HEK293 (cell line): ENCODE data around the gene MGMT.

ENCODE experiments used
- CTCF ChIA-PET: fragments of 350-600 bp; formaldehyde crosslinking; extraction: SDS; loops from one replicate; lab custom pipeline; 2021; ENCODE audit warnings: antibody characterized with exemption; lab: Yijun Ruan, JAX
- POLR2A ChIA-PET: fragments of 300-600 bp; formaldehyde crosslinking; extraction: SDS; loops from one replicate; lab custom pipeline; 2020; ENCODE audit warnings: antibody characterized with exemption, inconsistent platforms; lab: Yijun Ruan, JAX
- H3K27ac ChIP-seq: fragments of 200-500 bp; sonication (Bioruptor generic); 2 replicates; pipeline ENCODE4 v1.5.1; 2014; ENCODE audit warnings: low read depth, low read length, control low read depth, inconsistent platforms; ENCODE audit errors: extremely low read depth
- H3K36me3 ChIP-seq, 2 experiments: fragments of 200-500 bp in 1 of 2; sonication (Bioruptor generic) in 1 of 2; 1 replicate in 1 of 2; 2 replicates in 1 of 2; pipeline ENCODE4 v1.5.1; 2014 to 2017; ENCODE audit warnings: inconsistent platforms in 2 of 2, low read length in 2 of 2; ENCODE audit not compliant: control insufficient read depth in 2 of 2, insufficient read depth in 1 of 2
- H3K4me1 ChIP-seq: fragments of 200-500 bp; sonication (Bioruptor generic); 2 replicates; pipeline ENCODE4 v1.5.1; 2014; ENCODE audit warnings: mild to moderate bottlenecking, low read length, inconsistent platforms; ENCODE audit not compliant: control insufficient read depth, insufficient read depth
- H3K4me3 ChIP-seq: 2 replicates; pipeline ENCODE4 v1.5.1; 2011; ENCODE audit warnings: low read depth, mild to moderate bottlenecking, control low read depth, low read length, moderate library complexity
- H3K9me3 ChIP-seq: fragments of 200-500 bp; sonication (Bioruptor generic); 2 replicates; pipeline ENCODE4 v1.5.1; 2014; ENCODE audit warnings: low read depth, low read length, inconsistent platforms; ENCODE audit not compliant: control insufficient read depth, insufficient read depth
- HOXA7 ChIP-seq: sonication (generic); formaldehyde crosslinking; IDR thresholded peaks from 2 replicates; pipeline ENCODE4 v1.8.1; 2022; ENCODE audit warnings: missing genetic modification reagents, borderline replicate concordance
- HOXC10 ChIP-seq: sonication (generic); formaldehyde crosslinking; IDR thresholded peaks from 2 replicates; pipeline ENCODE4 v1.8.1; 2023; ENCODE audit warnings: mild to moderate bottlenecking, missing genetic modification reagents
- KLF10 ChIP-seq: fragments of 450-650 bp; IDR thresholded peaks from 2 replicates; pipeline ENCODE4 v1.5.1; 2018; ENCODE audit warnings: missing biosample characterization, mild to moderate bottlenecking, missing genetic modification characterization
- KLF8 ChIP-seq: fragments of 450-650 bp; formaldehyde crosslinking; IDR thresholded peaks from 2 replicates; pipeline ENCODE4 v1.5.1; 2016; ENCODE audit warnings: missing biosample characterization, missing genetic modification characterization
- REST ChIP-seq: fragments of 450-650 bp; formaldehyde crosslinking; IDR thresholded peaks from 2 replicates; pipeline ENCODE4 v1.5.1; 2016; ENCODE audit warnings: missing biosample characterization, missing genetic modification characterization
- SP7 ChIP-seq: fragments of 450-650 bp; formaldehyde crosslinking; IDR thresholded peaks from 2 replicates; pipeline ENCODE4 v1.5.1; 2016; ENCODE audit warnings: missing biosample characterization, missing genetic modification characterization
- TSHZ1 ChIP-seq: fragments of 450-650 bp; formaldehyde crosslinking; IDR thresholded peaks from 2 replicates; pipeline ENCODE4 v1.5.1; 2016; ENCODE audit warnings: missing biosample characterization, missing genetic modification characterization, borderline replicate concordance
- ZBTB21 ChIP-seq: fragments of 450-650 bp; formaldehyde crosslinking; IDR thresholded peaks from 2 replicates; pipeline ENCODE4 v1.5.1; 2017; ENCODE audit warnings: missing biosample characterization, missing genetic modification characterization
- ZBTB44 ChIP-seq: fragments of 450-650 bp; IDR thresholded peaks from 2 replicates; pipeline ENCODE4 v1.5.1; 2018; ENCODE audit warnings: missing biosample characterization, mild to moderate bottlenecking, missing genetic modification characterization
- ZNF16 ChIP-seq: fragments of 450-650 bp; formaldehyde crosslinking; IDR thresholded peaks from 2 replicates; pipeline ENCODE4 v1.5.1; 2016; ENCODE audit warnings: low read depth, missing biosample characterization, missing genetic modification characterization
- ZNF211 ChIP-seq: fragments of 450-650 bp; formaldehyde crosslinking; IDR thresholded peaks from 2 replicates; pipeline ENCODE4 v1.5.1; 2016; ENCODE audit warnings: low read depth, missing biosample characterization, missing genetic modification characterization
- ZNF23 ChIP-seq: fragments of 450-650 bp; formaldehyde crosslinking; IDR thresholded peaks from 2 replicates; pipeline ENCODE4 v1.5.1; 2016; ENCODE audit warnings: missing biosample characterization, missing genetic modification characterization, borderline replicate concordance
- ZNF239 ChIP-seq: fragments of 450-650 bp; formaldehyde crosslinking; IDR thresholded peaks from 2 replicates; pipeline ENCODE4 v1.5.1; 2016; ENCODE audit warnings: missing biosample characterization, missing genetic modification characterization
- ZNF26 ChIP-seq: fragments of 450-650 bp; formaldehyde crosslinking; IDR thresholded peaks from 2 replicates; pipeline ENCODE4 v1.5.1; 2016; ENCODE audit warnings: missing biosample characterization, missing genetic modification characterization
- ZNF292 ChIP-seq: fragments of 450-650 bp; formaldehyde crosslinking; IDR thresholded peaks from 2 replicates; pipeline ENCODE4 v1.5.1; 2016; ENCODE audit warnings: low read depth, missing biosample characterization, missing genetic modification characterization, borderline replicate concordance
- ZNF366 ChIP-seq: fragments of 450-650 bp; formaldehyde crosslinking; conservative IDR thresholded peaks from 2 replicates; pipeline ENCODE4 v1.5.1; 2016; ENCODE audit warnings: missing biosample characterization, missing genetic modification characterization
- ZNF473 ChIP-seq: fragments of 450-650 bp; formaldehyde crosslinking; IDR thresholded peaks from 2 replicates; pipeline ENCODE4 v1.5.1; 2017; ENCODE audit warnings: missing biosample characterization, missing genetic modification characterization
- ZNF488 ChIP-seq: fragments of 450-650 bp; formaldehyde crosslinking; IDR thresholded peaks from 2 replicates; pipeline ENCODE4 v1.5.1; 2016; ENCODE audit warnings: missing biosample characterization, missing genetic modification characterization
- ZNF521 ChIP-seq: fragments of 450-650 bp; formaldehyde crosslinking; IDR thresholded peaks from 2 replicates; pipeline ENCODE4 v1.5.1; 2017; ENCODE audit warnings: missing biosample characterization, mild to moderate bottlenecking, missing genetic modification characterization
- ZNF549 ChIP-seq: fragments of 450-650 bp; IDR thresholded peaks from 2 replicates; pipeline ENCODE4 v1.5.1; 2018; ENCODE audit warnings: missing biosample characterization, missing genetic modification characterization, mild to moderate bottlenecking, inconsistent platforms, moderate library complexity
- ZNF571 ChIP-seq: fragments of 450-650 bp; formaldehyde crosslinking; IDR thresholded peaks from 2 replicates; pipeline ENCODE4 v1.5.0; 2017; ENCODE audit warnings: missing biosample characterization, missing genetic modification characterization
- ZNF585B ChIP-seq: fragments of 450-650 bp; formaldehyde crosslinking; IDR thresholded peaks from 2 replicates; pipeline ENCODE4 v1.5.1; 2016; ENCODE audit warnings: missing biosample characterization, missing genetic modification characterization
- ZNF692 ChIP-seq: fragments of 450-650 bp; formaldehyde crosslinking; IDR thresholded peaks from 2 replicates; pipeline ENCODE4 v1.5.1; 2016; ENCODE audit warnings: missing biosample characterization, missing genetic modification characterization
- ZNF768 ChIP-seq: fragments of 450-650 bp; formaldehyde crosslinking; IDR thresholded peaks from 2 replicates; pipeline ENCODE4 v1.5.1; 2018; ENCODE audit warnings: missing biosample characterization, mild to moderate bottlenecking, missing genetic modification characterization
- ZSCAN4 ChIP-seq: fragments of 450-650 bp; formaldehyde crosslinking; IDR thresholded peaks from 2 replicates; pipeline ENCODE4 v1.5.1; 2017; ENCODE audit warnings: missing biosample characterization, missing genetic modification characterization

The MGMT gene

GRCh38 chr10:129440247-129440646 lies 26.8 kb upstream of the MGMT start:
- peak overlapping the region; percentile 60; the same call in 1 of the 2 replicates for H3K27ac ChIP-seq
- no peaks in the 10 kb centered on the region for H3K36me3 ChIP-seq
- ChIA-PET CTCF (no interaction called here), POLR2A (no interaction called here)
- no peaks in the 10 kb centered on the region for H3K9me3 ChIP-seq
- H3K4me3 ChIP-seq: no peak overlapping the region
- peaks cover 17% of the 10 kb centered on the region for H3K4me1 ChIP-seq
- TF ChIP-seq ZNF211: no peak
- TF ChIP-seq ZNF549: no peak
- peak; percentile 81 for TF ChIP-seq ZNF692 (tag by site-specific recombination)
- no peak for TF ChIP-seq ZNF16 (tag by site-specific recombination)
- TF ChIP-seq ZNF239 (tag by site-specific recombination): 0 out of 2 replicates have a peak, but pooled peaks have one; percentile 26
- TF ChIP-seq ZNF521 (tag by site-specific recombination): no peak
- TF ChIP-seq ZNF768 (tag by site-specific recombination): no peak
- no peak for TF ChIP-seq HOXC10
- peak; percentile 70 for TF ChIP-seq KLF10 (tag by site-specific recombination)
- TF ChIP-seq ZNF26 (tag by site-specific recombination): no peak
- no peak for TF ChIP-seq HOXA7
- TF ChIP-seq ZNF473 (tag by site-specific recombination): no peak
- TF ChIP-seq ZNF23 (tag by site-specific recombination): no peak
- no peak for TF ChIP-seq ZNF585B (tag by site-specific recombination)
- peak; percentile 94 for TF ChIP-seq KLF8 (tag by site-specific recombination)
- peak; percentile 76 for TF ChIP-seq SP7 (tag by site-specific recombination)
- TF ChIP-seq ZNF292 (tag by site-specific recombination): no peak
- peak; percentile 98 for TF ChIP-seq TSHZ1 (tag by site-specific recombination)
- TF ChIP-seq REST (tag by site-specific recombination): no peak
- TF ChIP-seq ZNF366 (tag by site-specific recombination): peak; percentile 59; the same call in 1 of the 2 replicates
- TF ChIP-seq ZBTB21 (tag by site-specific recombination): peak; percentile 78
- peak; percentile 55; the same call in 1 of the 2 replicates for TF ChIP-seq ZBTB44
- no peak for TF ChIP-seq ZNF488
- peak; percentile 27; the same call in 1 of the 2 replicates for TF ChIP-seq ZSCAN4
- TF ChIP-seq ZNF571: no peak
